ENCODE results near the gene ARHGEF39.
A peak's percentile ranks its signal among the peaks of the same experiment; 100 is the strongest.

Gene ARHGEF39

DNA sequence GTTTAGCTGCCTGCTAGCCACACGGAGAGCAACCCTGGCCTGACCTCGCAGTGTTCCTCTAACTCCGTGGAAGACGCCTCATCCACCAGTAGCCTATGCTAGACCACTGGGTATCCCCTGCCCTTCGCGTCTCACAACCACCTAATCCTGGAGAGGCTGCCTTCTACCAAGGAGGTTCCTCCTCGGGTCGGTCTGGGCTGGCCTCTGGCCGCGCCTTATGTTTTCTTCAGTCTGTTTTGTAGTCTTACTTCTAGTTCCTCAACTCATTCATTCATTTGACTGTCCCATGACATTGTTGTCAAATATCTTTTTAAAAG lies 26.3 kb upstream of the ARHGEF39 start:
- no peak for DNase-seq (ENCODE audit: low read depth, low spot score)

DNA sequence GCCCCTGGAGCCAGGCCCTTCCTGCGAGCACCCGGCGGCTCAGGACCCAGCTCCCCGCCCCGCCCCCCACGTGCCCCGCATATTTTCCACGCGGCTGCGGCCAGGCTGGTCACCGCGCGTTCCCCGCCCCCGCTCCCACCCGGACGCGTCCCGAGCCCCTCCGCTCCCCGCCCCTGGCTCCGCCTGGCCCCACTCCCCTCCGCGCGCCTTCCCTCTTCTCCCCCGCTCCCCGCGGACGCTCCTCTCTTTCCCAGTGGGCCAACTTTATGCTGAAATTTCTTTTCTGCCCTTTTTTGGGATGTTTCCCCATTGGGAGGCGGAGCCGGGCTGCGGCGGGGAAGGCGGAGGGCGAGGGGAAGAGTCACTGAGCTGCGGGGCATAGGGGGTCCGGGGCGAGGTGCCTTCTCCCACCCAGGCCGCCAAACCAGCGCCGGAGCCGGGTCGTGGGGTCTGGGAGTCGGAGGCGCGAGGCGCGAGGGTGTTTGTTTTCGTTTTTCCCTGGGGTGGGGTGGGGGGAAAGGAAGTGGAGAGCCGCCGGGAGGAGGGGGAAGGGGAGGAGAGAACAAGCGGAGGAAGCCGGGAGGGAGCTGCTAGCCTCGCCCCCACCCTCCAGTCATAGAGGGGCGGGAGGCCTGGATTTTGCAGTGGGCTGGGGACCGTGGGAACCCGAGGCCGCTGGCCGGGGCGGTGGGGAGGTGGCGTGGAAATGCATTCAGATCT lies 25.8 kb upstream of the ARHGEF39 start:
- peak; percentile 94 for DNase-seq (ENCODE audit: low read depth, low spot score)

DNA sequence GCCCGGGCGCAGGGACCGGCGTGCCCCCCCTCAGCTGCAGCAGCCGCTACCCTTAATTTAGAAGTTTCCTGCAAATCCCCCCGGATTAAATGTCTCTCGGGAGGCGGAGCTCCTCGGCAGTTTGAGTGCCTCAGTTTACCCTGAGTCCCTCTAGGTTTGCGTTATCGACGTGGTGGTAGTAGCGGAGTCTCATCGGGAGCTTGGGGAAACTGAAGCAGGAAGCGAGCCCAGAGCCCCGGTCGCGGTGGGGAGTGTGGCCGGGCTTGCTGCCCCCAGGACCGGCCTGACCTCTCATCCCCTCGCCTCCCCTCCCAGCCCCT lies 25.3 kb upstream of the ARHGEF39 start:
- no peak for DNase-seq (ENCODE audit: low read depth, low spot score)

DNA sequence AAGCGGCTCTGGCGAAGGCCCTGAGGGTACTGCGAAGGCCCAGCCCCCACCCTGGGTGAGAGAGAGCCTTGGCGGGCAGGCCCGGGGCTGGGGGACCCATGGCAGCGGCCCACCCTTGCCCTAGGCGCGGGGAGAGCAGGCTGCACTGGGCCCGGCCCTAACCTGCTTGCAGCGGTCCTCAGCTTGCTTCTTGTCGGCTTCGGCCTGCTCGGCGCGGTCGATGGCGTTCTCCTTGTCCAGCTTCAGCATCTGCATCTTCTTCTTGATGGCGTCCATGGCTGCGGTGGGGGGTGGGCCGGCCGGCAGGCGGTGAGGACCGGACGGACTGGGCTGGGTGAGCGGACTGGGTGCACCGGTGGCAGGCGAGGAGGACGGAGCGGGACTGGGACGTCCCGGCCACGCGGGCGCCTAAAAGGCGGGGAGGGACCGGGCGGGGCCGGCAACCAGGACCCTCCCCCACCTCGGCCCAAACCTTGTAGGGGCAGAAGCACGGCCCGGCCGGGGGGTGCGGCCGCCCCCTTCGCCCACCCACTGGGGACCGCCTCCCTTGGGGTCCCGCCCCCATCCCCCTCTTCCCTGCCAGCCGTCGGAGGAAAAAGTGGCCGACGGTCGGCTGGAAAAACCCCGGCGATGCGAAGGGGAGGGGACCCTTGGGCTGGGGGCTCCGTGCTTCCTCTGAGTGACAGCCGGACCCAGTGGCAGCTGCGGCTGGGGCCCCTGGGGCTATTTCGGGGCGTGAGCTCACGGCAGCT lies 24.7 kb upstream of the ARHGEF39 start, which contains the start of gene TPM2:
Gene TPM2, minus strand, starts transcription at position 384 of the 752 bp plus-strand sequence. Its CDS starts 108 bp downstream, at position 276.
- peak; percentile 97 for DNase-seq (ENCODE audit: low read depth, low spot score)

DNA sequence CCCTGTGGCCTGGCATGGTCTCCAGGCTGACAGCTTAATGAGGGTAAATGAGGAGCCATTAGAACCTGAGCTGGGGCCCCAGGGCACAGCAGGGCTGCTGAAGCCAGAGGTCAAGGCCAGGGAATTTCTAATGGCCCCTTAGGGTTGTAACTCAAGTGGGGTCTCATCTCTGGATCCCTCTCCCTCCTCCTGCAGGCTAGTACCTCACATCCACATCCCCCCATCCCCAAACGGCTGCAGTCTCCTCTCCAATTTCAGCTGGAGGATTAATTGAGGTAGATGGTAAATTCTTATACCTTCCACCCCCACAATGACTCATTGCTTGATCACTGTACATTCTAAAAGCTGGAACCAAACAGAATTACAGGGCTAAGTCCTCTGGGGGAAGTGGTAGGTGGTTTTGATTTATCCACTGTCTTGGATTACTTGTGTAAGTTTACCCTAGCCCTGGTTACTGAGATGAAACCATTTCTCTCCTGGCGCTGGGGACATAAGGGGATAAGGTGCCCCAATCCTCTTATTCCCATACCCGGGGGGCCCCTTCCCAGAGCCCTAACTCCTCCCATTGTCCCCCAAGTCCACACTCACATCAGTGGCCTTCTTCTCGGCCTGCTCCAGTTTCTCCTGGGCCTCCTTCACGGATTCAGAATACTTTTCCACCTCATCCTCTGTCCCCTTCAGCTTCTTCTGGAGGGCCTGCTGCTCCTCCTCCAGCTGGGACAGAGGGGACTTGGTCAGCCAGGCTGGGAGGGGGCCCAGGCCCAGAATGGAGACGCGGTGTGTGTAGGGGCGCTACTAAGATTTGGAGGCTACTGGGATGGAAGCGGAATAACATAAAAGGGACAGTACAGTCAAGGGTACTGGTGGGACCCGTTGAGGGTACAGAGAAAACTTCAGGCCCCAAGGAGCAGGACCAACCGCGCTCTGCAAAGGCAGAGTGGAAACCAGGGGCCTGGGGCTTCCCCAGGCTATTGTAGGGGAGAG lies 23.9 kb upstream of the ARHGEF39 start:
- DNase-seq (ENCODE audit: low read depth, low spot score), result peak; percentile 67

DNA sequence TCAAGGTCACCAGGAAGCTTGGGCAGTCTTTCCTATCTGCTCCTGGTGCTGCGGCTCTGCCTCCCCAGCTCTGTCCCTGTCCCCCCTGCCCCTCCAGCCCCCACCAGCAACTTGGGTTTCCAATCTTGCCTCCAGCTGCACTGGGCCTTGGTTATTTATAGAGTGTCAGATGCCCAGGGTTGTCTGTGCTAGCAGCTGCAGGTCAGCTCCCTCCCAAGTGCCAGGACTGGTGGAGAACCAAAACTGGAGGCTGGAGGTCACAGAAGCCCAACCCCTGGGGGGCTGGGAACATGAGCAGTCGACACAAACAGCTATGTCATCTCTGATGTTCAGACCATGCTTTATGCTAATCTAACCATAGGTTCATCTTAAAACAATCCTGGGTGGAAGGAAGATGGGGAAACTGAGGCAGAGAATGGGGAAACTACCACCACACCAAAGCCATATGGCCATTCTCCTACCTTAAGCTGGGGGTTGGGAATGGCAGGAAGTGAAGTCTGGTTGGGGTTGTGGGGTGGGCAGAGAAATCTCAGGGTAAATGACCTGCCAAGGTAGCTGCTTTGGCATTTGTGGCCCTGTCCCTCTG lies 23.1 kb upstream of the ARHGEF39 start:
- DNase-seq (ENCODE audit: low read depth, low spot score), result no peak

DNA sequence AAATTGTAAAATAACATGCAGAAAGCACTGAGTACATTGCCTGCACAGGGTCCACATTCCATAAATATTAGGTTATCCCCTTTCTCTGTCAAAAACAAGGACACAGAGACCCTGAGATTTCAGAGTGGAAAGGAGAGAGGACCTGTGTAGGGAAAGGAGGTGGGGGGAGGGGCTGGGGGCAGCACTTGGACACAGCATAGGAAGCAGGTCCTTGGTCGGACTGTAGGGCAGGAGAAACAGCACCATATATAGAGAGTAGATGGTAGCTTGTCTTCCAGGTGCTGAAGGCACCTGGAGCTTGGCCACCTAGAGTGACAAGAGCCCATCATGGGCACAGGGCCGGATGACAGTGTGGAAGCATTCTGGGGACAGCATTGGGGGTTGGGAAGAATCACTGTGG lies 22.3 kb upstream of the ARHGEF39 start:
- no peak for DNase-seq (ENCODE audit: low read depth, low spot score)

DNA sequence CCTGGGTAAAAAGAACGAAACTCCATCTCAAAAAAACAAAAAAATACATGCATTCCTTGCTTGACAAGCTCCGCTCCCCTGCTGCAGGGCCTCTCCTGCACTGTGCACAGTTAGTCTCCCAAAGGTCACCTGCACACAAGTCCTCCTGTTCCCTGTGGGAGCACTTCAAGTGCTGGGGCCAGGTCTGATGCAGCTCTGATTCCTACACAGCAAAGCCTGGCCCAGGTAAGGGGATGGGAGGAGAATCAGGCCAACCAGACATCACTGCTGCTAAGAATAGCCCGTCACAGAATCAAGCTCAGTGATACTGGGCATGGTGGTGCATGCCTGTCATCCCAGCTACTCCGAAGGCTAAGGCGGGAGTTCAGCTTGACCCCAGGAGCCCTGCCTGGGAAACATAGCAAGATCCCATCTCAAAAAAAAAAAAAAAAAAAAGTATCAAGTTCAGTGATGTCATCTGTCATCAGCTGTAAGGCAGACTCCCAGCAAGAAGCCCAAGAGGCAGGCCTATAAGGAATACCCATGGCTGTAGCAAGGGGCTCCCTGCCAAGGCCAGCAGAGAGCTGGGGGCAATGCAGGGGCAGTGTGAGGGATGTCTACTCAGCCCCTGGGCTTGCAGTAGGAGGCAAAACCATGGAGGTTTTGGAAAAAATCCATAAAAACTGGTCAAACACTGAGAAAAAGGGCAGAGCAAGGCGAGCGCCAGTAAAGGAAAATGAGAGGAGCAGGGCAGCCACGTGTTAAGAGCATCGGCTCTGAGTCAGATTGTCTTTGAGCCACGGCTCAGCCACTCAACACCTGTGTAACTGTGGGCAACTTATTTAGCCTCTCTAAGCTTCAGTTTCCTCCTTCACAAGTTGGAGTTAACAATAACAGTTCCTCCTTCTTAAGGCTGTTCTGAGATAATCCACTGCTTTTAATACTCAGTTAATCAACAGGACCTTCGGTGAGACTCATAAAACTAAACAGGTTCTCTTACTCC lies 21.5 kb upstream of the ARHGEF39 start:
- DNase-seq (ENCODE audit: low read depth, low spot score), result peak; percentile 59

DNA sequence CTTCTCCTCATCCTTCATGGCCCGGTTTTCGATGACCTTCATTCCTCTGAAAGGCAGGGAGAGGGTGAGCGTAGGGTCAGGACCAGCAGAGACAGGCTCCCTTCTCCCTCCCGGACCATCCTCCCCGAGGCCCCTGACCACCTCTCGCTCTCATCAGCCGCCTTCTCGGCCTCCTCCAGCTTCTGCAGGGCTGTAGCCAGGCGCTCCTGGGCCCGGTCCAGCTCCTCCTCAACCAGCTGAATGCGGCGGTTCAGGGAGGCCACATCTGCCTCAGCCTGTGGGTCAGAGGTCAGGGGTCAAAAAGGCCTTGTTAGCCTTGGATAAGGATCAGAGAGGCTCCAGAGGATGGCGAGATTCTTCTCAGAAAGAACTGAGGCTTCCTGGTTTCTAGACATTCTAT lies 20.5 kb upstream of the ARHGEF39 start:
- no peak for DNase-seq (ENCODE audit: low read depth, low spot score)

DNA sequence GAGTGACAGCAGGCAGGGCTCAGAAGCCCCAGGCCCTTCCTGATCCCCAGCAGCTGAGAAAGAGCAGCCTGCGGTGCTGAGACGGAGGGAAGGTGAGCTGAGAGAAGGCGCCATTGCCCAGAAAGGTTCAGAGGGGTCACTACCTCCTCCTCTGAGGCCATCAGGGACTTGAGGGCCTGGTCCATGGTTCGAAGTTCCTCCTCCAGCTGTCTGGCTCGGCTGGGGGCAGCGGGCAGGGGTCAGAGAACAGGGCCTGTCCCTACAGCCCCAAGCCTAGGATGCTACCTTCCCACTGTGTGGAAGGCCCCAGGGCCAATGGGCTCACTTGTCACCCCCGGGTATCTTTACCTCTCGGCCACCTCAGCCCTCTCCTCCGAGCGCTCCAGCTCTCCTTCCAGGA lies 19.9 kb upstream of the ARHGEF39 start:
- DNase-seq (ENCODE audit: low read depth, low spot score), result no peak

DNA sequence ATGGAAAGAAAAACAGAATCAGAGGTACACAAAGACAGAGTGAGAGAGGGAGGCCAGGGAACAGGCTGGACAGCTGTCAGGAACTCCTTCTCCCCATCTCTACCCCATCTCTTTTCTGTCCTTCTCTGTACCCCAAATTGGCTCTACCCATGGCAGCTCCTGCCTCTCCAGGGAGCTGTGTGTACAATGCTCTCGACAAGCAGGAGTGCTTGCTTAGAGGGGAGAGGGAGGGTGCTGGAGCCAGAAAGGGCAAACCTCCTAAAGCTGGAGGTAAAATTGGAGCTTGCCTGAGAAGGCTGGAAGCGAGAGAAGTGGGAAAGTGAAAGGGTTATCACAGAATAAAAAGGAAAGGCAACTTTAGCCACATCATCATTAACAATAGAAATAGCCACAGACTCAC lies 18.3 kb upstream of the ARHGEF39 start:
- no peak for DNase-seq (ENCODE audit: low read depth, low spot score)

DNA sequence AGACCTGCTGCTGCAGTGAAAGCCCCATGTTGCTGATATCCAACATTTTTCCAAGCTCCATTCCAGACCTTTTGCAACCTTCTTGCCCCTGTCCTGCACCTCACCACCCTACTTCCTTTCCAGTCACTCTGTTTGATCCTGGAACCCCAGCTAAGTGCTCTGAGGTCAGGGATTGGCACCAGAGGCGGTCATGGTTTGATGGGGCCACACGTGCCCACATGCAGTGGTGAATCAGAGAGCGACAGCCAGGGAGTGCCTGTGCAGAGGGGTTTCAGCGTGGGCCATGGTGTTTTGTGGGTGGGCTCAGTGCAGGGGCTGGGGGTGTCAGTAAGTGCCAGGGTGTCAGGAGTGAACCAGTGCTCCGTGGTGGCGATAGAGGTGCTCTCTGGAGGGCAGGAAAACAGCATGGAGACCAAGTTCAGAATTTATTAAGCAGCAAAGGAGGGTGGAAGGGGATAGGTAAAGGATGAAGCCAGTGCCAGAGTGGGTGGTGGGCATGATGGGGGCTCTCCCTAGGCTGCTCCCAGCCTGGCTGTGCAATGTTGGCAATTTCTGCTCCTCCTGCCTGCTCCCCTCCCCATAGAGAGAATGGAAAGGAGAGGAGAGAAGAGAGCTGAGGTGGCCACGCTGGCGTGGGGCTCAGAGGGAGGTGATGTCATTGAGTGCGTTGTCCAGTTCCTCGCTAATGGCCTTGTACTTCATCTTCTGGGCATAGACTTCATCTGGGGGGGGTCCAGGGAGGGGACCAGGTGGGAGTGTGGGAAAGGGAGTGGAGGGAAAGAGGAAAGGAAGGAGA lies 17.7 kb upstream of the ARHGEF39 start:
- no peak for DNase-seq (ENCODE audit: low read depth, low spot score)

DNA sequence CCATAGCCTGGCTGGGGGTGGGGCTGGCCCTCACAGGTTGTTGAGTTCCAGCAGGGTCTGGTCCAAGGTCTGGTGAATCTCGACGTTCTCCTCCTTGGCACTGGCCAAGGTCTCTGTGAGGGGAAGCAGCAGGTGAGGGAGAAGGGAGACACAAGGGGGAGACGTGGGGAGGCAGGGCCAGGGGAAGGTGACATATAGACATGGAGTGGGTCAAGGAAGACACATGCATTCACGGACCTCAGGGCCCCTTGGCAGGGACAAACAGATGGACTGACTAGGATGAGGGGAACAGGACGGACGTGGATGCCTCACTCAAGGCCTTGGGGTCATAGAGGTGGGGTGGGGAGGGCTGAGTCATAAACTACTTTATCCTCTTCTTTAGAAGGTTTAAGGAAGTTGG lies 17.1 kb upstream of the ARHGEF39 start:
- DNase-seq (ENCODE audit: low read depth, low spot score), result no peak

DNA sequence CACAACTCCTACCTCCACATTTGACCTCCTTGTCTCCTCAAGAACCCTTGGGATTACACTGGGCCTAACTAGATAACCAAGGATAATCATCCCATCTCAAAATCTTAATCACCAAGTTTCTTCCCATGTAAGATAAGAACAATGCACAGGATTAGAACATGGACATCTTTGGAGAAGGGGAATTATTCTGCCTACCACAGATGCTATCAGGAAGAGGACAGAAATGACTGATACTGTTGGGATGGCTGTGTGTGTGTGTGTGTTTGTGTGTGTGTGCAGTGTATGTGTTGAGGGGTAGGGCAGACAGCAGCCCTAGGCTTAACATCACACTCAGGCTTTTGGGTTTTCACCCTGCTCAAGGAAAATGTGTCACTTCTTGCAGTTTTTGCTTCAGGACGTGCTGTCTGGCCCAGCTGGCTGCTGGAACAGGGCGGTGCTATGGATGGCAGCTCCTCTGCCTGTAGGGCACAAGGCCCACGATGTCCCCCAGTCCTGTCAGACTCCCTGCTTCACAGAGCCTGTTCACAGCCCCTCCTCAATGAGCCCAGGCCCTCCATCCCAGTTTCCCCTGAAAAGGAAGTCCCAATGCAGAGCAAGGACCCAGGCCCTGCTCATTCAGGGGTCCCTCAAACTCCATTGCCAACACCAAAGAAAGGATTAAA lies 16.5 kb upstream of the ARHGEF39 start:
- DNase-seq (ENCODE audit: low read depth, low spot score), result peak; percentile 37

DNA sequence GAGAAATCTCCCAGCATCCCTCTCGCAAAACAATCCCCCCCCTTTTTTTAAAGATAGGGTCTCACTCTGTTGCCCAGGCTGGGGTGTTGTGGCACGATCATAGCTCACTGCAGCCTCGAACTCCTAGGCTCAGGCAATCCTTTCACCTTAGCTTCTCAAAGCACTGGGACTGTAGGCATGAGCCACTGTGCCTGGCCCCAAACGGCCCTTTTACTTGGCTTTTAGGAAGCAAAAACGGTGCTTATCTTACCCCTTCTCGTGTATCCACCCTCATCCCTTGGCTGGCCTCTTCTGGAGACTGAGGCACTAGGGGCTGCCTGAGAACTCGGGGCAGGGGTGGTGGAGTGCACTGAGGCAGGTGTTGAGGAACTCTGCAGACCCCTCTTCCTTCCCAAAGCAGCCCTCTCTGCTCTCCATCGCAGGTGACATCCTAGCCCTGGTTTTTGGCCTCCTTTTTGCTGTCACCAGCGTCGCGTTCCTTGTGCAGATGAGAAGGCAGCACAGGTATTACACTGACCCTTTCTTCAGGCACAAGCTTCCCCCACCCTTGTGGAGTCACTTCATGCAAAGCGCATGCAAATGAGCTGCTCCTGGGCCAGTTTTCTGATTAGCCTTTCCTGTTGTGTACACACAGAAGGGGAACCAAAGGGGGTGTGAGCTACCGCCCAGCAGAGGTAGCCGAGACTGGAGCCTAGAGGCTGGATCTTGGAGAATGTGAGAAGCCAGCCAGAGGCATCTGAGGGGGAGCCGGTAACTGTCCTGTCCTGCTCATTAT lies 15.5 kb upstream of the ARHGEF39 start:
- peak; percentile 83 for DNase-seq (ENCODE audit: low read depth, low spot score)

DNA sequence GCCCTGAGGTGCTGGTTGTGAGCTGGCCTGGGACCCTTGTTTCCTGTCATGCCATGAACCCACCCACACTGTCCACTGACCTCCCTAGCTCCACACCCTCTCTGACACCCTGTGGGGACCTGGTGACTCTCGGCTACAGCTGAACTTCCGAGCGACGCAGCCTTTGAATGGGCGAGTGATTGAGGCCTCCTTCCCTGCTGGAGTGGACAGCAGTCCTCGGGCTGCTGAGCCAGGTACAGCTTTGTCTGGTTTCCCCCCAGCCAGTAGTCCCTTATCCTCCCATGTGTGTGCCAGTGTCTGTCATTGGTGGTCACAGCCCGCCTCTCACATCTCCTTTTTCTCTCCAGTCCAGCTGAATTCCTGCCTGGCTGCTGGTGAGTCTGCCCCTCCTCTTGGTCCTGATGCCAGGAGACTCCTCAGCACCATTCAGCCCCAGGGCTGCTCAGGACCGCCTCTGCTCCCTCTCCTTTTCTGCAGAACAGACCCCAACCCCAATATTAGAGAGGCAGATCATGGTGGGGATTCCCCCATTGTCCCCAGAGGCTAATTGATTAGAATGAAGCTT lies 14.9 kb upstream of the ARHGEF39 start:
- DNase-seq (ENCODE audit: low read depth, low spot score), result peak; percentile 52

DNA sequence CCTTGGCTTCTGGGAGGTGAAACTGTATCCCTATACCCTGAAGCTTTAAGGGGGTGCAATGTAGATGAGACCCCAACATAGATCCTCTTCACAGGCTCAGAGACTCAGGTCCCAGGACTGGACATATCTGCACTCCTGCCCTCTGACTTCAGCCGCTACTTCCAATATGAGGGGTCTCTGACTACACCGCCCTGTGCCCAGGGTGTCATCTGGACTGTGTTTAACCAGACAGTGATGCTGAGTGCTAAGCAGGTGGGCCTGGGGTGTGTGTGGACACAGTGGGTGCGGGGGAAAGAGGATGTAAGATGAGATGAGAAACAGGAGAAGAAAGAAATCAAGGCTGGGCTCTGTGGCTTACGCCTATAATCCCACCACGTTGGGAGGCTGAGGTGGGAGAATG lies 14.1 kb upstream of the ARHGEF39 start:
- DNase-seq (ENCODE audit: low read depth, low spot score), result no peak

DNA sequence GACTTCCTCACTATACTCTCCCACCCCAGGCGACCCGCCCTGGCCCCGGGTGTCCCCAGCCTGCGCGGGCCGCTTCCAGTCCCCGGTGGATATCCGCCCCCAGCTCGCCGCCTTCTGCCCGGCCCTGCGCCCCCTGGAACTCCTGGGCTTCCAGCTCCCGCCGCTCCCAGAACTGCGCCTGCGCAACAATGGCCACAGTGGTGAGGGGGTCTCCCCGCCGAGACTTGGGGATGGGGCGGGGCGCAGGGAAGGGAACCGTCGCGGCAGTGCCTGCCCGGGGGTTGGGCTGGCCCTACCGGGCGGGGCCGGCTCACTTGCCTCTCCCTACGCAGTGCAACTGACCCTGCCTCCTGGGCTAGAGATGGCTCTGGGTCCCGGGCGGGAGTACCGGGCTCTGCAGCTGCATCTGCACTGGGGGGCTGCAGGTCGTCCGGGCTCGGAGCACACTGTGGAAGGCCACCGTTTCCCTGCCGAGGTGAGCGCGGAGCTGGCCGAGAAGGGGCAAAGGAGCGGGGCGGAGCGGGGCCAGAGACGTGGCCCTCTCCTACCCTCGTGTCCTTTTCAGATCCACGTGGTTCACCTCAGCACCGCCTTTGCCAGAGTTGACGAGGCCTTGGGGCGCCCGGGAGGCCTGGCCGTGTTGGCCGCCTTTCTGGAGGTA lies 10.9 kb upstream of the ARHGEF39 start:
- DNase-seq (ENCODE audit: low read depth, low spot score), result peak; percentile 61

All from astrocyte of the hippocampus (primary cell).